ENCODE results near the gene RFX2.
"Not testable (repeated sequence)": the region's sequence is repeated elsewhere in the genome, so short reads cannot be mapped to it uniquely, and the experiment has no call there.

RFX2 gene

DNA sequence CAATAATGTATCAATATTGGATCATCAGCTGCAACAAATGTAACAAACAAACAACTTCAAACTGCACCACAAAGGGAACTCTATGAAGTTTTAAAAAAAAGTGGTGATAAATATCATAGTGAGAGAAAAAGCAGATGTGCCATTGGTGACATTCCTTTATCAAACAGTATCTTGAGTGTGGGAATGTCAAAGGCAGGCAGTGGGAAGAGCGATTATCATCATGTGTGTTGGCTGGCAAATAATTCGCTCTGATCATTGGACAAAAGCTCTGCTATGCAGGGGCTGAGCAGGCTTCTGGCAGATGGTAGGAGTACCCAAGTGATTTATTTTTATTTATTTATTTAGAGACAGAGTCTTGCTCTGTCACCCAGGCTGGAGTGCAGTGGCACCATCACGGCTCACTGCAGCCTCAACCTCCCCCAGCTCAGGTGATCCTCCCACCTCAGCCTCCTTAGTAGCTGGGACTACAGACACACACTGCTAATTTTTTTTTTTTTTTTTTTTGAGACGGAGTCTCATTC is 76.5 kb downstream of the RFX2 start:
- DNase-seq, result no peak

DNA sequence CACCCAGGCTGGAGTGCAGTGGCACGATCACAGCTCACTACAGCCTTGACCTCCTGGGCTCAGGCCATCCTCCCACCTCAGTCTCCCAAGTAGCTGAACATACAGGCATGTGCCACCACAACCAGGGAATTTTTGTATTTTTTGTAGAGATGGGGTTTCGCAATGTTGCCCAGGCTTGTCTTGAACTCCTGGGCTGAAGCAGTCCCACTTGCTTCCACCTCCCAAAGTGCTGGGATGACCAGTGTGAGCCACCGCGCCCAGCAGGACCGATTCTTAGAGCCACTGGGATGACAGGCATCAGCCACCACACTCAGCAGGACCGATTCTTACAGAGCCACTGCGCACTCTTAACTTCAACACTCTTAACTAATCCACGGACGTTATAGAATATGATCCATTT is 77.5 kb downstream of the RFX2 start:
- no peak for DNase-seq

DNA sequence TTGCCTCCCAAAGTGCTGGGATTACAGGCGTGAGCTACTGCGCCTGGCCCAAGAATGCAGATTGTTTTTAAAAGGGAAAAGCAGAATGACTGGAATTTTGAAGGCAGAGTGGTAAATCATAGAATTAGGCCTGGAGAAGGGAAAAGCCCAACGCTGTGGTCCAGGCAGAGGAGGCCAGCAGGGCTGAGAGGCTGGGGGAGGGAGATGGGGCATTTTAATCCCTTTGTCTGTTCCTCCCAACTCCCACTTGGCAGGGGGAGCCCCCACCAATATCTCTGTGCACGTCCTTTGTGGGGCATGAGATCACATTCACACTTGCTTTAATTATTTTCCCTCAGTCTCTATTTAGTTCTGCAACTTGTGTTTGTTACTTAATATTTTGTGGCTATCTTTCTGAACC is 77.9 kb downstream of the RFX2 start:
- no peak for DNase-seq

DNA sequence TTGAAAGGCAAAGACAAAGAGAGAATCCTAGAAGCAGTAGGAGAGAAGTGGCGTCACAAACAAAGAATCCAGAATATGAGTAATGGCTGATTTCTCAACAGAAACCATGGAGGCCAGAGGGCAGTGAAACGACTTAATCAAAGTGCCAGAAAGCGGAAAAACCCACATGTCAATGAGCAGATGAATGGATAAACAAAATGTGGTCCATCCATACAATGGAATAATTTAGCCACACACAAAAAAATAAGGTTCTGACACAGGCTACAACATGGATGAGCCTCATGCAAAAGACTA is 80.1 kb downstream of the RFX2 start:
- no peak for DNase-seq

DNA sequence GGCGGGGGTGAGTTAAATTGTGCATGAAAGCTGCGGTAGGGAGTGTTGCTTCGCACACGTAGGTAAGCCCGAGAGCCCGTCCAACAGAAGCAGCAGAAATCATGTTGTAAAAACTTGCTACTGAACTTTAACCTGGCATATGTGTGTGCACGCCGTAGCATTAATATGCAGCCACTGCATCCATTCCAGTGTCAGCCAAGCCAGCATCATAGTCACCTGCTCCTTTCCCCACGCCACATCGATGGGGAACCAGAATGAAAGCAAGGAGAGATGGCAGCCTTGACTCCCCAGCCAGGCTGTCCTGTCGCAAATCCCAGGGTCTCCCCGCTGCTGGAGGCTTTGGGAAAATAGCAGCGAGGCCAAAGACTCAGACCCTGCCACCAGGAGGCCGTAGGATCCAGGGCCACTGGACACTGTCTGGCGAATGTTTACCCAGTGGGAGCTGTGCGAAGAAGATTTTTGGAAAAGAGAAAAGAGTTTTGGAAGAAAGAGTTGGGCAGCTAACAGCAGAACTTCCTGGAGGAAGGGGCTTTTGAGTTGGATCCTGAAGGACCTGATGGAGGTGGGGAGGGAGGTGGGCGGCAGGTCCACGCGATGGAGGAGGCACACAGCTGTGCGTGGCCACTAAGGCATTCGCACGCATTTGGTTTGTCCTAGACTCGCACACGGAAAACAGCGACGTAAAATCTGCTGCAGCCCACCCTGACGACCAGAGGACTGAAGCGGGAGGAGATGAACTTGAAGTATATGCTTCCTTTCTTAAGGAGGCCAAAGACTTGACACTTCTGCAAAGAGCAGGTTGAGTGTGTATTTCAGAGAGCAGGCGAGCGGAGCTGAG is 83.7 kb downstream of the RFX2 start:
- DNase-seq, result no peak

DNA sequence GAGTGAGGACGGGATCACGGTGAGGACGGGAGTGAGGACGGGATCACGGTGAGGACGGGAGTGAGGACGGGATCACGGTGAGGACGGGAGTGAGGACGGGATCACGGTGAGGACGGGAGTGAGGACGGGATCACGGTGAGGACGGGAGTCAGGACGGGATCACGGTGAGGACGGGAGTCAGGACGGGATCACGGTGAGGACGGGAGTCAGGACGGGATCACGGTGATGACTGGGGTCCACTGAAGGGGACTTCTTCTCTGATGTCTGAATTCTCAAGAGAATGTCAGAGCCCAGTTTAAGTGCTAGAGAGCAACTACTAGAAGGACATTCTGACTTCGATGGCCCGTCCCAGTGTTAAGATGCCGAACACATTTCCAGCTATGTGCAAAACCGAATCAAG is 85.5 kb downstream of the RFX2 start:
- not testable (repeated sequence) for DNase-seq

DNA sequence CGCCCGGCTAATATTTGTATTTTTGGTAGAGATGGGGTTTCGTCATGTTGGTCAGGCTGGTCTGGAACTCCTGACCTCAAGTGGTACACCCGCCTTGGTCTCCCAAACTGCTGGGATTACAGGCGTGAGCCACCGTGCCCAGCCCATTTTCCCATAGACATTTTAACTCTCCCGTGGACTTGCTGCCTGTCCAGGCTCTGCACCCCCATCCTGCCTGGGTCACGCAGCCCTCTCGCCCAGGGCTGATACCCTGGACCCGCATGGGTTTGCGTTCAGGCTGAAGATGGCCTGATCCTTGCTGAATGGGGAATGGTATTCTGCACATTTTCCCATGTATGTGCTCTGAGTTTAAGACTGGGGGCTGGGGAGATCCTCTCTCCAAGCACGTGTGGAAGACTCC is 86.4 kb downstream of the RFX2 start:
- DNase-seq, result no peak

DNA sequence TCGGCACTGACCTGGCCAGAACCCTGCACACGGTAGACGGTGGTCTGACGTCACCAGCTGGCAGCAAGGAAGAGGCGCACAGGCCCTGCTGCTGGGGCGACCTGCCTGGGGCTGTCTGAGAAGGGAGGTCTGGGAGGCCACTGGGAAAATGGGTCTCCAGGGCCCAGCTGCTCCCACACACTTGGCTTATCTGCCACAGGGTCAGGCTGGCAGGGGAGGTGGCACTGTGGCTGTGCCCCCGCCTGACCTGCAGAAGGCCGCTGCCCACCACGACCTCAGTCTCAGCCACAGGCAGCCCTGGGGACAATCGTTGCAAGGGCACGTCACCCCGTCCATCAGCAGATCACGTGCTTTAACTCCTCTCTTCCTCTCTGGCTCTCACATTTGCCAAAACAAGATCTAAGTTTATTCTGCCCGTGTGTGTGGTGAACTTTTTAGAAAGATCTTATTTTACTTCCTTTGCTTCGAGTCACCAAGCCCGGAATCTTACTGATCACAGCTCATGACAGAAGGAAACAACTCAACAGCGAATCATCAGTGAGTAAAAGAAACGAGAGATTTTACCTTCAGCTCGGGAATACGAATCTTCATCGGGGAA is 87.1 kb downstream of the RFX2 start:
- no peak for DNase-seq

DNA sequence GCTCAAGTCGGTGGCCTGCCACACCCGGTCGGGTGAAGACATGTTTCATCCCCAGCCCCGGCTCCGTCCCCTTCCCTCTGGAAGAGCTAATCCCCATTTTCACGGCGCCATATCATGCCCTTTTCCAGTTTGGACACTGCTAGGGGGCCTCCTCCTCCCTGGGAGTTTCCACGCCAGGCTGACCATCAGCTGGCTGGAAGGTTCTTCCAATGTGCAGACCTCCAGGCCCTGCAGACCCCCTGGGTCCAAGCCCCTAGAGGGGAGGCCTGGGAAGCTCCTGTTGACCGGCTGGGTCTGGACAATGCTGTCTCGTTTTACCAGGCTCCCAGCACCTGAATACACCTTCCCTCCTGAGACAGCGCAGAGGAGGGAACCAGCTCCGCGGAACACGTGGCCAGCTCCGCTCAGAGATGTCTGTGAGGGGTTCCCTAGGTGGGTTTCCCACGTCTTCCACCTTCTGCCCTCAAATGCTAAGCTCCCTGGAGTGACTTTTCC is 87.7 kb downstream of the RFX2 start:
- DNase-seq, result no peak

DNA sequence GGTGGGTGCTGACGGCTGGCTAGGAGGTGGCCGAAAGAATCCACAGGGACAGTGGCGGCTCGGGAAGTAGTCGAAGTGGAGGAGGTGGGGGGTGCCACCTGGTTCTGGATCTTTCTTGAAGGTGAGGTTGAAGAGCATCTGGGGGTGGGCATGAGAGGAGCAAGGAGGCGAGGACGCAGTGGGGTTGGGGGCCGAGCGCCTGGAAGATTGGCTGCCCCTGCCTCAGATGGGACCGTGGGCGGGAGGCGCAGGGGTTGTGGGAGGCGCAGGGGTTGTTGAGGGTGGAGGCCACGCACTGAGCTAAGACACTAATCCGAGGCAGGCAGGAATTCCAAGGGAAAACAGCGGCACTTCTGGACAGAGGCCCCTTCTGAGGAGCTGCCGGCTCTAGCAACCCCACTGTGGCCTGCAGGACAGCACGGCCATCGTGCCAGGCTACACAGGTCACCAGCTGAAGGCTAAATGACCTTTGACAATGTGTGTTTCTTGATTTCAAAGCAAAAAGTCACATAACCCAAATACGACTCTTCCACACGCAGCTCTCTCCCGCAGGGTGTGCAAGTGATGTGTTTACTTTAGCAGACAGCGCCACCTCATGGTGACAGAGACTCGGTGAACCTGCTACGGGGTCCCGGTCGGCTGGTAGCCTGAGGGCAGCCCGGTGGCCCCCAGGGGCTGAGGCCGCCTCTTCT is 88.3 kb downstream of the RFX2 start:
- DNase-seq, result peak; percentile 56

DNA sequence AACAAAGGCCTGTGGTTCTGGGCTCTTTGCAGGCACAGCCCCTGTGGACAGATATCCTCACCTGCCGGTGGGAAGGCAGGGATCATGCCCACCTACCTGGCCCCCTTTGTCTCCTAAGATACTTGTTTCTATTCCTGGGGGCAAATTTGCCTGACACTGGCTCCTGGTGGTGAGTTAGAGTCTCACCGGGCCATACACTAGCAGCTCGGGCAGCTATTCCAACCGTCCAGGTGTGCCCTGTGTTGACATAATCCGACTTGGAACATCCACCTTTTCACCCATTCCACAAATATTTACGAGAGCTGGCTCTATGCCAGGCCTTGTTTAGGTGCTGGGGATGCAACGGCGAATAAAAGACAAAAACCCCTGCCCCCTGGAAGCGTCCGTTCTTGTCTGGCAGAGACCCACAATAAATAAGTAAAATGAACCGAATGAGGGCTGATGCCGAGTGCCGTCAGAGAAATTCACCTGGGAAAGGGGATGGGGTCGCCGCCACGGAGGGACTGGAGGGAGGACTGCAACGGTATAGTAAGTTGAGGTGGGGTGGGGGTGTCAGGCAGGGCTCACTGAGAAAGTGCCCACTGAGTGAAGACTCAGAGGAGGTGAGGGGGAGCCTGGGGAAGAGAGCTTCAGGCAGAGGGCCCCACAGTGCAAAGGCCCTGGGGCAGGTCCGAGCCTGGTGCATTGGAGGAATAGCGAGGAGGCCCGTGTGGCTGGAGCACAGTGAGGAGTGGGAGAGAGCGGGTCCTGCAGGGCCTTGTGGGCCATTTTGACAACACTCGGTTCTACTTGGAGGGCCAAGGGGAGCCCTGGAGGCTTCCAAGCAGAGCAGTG is 89.1 kb downstream of the RFX2 start:
- peak; percentile 75 for DNase-seq

DNA sequence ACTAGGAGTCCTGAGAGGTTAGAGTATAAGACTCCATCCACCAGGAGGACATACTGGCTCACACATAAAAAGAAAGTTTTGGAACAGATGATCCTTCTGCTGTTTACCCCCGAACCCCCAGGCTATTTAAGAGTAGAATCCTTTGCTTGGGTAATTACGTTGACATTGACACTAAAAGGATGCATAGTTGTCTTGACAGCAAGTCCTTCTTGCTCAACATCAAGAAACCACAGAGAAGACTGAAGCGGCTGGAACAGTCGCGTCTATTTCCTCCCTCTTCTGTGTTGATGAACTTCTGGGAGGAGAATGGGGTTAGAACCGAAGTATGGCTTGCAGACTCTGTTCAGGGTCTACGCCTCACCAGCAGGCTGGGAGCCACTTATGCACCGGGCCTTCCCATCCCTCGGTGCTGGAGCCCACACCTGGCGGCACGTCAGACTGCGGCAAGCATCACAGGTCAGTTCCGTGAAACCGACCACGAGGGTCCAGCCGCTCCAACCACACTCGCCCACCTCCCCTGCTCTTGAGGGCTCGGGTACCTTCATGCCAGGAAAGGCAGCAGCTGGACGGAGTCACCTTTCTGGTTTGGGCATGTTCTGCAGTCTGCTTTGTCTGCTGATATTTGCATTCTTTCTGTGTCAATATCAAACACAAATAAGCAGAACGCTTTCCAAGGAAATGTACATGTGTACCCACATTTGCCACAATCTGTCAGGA is 90.0 kb downstream of the RFX2 start:
- peak; percentile 91 for DNase-seq

DNA sequence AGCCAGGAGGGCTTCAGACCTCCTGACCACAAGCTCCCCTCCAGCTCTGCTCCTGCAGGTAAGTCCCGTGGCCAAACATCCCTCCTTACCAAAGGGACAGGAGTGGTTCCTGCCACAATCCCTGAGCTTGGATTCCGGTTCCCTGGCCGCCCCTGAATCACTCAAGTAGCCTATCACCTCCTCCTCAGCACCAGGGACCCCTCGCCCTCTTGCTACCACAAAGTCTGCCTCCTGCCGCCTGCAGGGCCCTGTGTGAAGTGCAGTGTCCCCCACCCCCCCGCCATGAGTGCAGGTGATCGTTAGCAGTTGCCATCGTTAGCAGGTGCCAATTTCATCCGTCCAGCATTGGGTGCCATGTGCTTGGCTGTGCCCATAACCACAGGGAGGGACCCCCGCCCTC is 91.5 kb downstream of the RFX2 start:
- no peak for DNase-seq

DNA sequence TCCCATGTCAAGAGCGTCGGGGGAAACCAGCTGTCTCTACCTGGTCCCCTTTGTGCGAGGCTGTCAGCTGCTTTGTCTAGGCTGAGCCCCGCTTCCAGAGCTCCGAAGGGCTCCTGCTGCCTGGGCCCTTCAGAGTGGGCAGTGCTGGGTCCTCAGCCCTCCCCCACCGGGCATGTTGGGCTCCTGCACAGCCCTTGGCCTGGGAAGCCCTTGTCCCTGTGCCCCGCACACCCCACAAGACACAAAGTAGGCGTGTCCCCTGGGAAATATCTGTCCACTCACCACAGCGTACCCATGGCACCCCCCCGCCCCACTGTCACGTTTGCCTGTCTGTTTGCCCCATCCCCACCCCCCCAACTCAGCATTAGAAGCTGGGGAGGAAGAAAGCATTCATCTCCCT is 92.7 kb downstream of the RFX2 start:
- no peak for DNase-seq

DNA sequence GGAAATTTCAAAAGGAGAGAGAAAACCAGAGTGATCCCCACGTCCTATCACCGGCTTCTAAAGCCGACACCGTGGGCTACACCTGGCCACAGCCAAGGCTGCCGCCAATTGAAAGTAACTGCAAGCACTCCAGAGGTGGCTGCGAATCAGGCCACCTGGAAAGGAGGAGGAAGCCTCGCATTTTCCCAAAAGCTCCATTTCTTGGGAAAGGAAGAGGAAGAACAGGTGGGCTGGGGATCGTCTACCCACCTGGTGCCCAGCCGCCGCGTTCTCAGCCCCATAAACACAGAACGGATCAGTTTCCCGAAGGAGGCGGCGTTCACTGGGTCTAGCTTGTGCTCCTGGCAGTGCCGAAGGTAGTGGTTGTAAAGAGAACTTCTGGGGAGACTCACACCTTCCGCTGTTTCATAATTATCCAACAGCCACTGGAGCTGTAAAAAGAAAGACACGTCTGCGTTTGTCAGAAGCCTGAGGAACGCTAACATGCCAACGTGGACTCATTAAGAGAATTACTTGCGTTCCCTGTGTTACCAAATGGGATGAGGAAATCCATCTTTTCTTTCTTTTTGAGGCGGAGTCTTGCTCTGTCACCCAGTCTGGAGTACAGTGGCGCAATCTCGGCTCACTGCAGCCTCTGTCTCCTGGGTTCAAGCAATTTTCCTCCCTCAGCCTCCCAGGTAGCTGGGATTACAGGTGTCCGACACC is 94.3 kb downstream of the RFX2 start:
- no peak for DNase-seq

DNA sequence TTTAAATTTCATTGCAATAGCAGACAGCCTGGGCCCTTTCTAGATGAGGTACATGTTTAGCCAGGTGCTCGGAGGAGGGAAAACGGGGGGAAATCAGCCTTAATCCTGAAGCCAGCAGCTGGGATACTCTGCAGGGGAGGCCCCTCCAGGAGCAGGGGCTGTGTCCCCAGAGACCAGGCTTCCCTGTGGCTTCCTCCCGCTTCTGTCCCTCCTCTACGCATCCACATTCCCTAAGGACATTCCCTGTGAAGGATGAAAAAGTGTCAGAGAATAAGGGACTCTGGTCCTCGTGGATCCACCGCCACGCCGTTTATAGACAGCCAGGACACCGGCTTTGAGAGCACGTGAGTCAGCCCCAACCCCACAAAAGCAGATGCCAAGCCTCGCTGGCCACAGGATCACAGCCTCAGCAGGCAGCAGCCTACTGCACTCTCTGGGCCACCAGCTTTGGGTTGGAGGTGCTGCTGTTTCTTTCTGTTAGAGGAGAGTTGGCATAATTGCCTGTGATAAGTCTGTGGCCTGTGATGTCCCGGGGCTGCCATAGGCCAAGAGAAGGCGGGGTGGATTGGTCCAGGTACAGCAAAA is 95.7 kb downstream of the RFX2 start:
- DNase-seq, result no peak

DNA sequence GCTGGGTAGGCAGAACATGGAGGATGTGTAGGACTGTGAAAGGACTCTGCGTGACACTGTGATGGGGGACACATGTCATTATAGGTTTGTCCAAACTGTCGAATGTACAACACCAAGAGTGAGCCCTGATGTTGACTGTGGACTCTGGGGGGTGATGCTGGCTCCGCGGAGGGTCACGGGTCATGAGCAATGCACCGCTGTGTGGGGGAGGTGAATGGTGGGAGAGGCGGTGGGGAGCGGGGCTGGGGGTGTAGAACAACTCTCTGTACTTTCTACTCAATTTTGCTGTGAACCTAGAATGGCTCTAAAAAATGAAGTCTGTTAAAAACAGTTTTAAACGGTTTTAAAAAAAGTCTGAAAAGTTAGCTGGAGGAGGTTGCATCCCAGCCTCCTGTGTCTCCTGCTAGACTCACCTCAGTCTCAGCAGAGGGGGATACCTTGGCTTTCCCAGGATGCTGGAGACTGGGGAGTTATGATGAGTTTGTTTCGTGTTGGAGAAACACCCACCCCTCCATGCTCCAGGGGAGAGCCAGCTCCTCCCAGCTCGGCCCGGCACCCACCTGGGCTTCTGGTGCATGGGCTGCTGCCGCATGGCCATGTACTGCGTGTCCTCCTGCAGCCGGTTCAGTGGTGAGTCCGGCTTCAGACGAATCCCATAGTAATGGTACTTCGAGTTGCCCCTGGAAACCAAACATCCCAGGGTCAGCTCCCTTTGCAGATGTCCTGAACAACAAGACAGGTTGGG is 97.7 kb downstream of the RFX2 start:
- no peak for DNase-seq

DNA sequence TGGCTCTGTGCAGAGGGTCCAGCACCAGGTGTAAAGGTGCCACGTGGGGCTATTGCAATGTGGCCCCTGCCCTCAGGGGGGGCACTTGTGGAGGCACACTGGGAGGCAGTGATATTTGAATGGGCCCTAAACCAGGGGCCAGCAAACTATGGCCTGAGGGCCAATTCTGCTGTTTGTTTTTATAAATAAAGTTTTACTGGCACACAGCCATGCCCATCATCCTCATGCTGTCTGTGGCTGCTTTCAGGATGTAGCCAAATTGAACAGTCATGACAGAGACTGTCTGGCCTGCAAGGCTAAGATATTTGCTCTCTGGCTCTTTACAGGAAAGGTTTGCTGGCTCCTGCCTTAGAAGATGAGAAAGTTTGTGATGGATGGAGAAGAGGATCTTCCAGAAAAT is 98.5 kb downstream of the RFX2 start:
- DNase-seq, result no peak

DNA sequence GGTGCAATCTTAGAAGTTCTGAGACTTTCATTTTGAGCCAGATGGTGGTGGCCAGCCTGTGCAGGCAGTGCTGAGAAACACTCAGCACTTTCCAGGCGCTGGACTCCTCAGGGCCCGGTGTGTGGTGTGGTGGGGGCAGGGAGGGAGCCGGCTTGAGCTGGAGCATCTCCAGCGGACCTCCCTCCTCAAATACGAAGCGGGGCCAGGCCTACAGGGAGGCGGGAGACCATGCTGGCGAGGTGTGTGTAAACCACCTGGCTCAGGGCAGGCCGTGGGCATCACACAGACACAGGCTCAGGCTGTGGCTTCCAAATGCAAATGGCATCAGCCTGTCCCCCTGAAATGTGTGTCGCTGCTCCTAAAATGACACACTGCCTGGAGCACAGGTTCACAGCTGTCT is 99.1 kb downstream of the RFX2 start:
- DNase-seq, result no peak

DNA sequence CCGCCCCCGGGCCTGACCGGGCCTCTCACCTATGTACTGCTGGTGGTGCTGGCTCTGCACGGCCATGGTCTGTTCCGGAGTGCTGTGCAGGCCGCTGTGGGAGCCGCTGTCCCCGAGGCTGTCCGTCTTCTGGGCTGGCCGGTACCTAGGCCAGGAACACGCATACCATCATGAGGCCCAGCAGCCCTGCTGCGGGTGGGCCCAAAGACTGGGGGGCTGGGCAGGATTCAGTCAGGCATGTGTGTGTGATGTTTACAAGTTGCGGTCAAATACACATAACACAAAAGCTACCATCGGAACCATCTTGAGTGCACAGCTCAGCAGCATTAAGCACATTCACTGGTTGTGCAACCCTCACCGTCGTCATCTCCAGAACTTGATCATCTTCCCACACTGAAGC is 100.2 kb downstream of the RFX2 start:
- DNase-seq, result no peak

DNA sequence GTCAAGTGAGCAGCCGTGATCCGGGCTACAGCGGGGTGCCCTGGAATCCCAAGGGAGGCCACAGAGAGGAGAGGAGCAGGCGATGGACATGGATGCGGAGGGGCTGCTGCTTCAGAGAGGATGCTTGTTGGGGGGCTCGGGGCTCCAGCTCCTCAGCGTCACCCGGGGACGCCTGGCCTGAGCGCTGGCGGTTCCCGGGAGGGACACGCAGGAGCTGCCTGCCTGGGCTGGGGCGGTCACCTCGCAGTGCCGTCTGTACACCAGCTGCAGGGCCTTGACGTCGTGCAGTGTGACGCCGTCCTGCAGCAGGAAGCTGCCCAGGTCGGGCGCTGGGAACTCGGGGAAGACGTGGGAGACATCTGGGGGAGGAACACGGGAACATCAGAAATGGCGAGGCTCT is 102.4 kb downstream of the RFX2 start:
- DNase-seq, result no peak
